Activated T-cell treated with anti-CD3 and anti-CD28 coated beads, Interleukin-2, amount 50 U/mL, for 48 hours (primary cell): Measurements from ENCODE around the gene CACNG1.

Experiments
- DNase-seq, 2 experiments: peaks; one replicate each; pipeline ENCODE4 v3.0.0-alpha.2; 2020

CACNG1 gene

GRCh38 chr17:67052720-67053437, 8.5 kb downstream of the CACNG1 start:
- DNase-seq = no peak

- DNase-seq = no peak
These were observed 9.2 kb downstream of the CACNG1 start for GRCh38 chr17:67053438-67054000.

- DNase-seq = no peak
These were observed 9.7 kb downstream of the CACNG1 start for GRCh38 chr17:67054011-67054591.

- DNase-seq = no peak
These were observed 10.3 kb downstream of the CACNG1 start for GRCh38 chr17:67054608-67055007.

GRCh38 chr17:67055041-67055443, 10.7 kb downstream of the CACNG1 start:
- DNase-seq = peak in 1 of 2 experiments; percentile 7

- DNase-seq = peak; percentile 10 to 11
These were observed 11.7 kb downstream of the CACNG1 start for GRCh38 chr17:67055811-67056745.

- DNase-seq = peak; percentile 7 to 10
These were observed 12.6 kb downstream of the CACNG1 start for GRCh38 chr17:67056746-67057490.

GRCh38 chr17:67058036-67058435, 13.7 kb downstream of the CACNG1 start:
- DNase-seq = no peak

- peak; percentile 3 to 9 for DNase-seq
These were observed 15.0 kb downstream of the CACNG1 start for GRCh38 chr17:67059372-67059771.

GRCh38 chr17:67063141-67063540, 18.8 kb downstream of the CACNG1 start:
- DNase-seq = no peak

- no peak for DNase-seq
These were observed 22.4 kb downstream of the CACNG1 start for GRCh38 chr17:67066717-67067116.

- no peak for DNase-seq
These were observed 23.5 kb downstream of the CACNG1 start for GRCh38 chr17:67067571-67068482.

- DNase-seq = no peak
These were observed 24.6 kb downstream of the CACNG1 start for GRCh38 chr17:67068999-67069398.

- no peak for DNase-seq
These were observed 25.3 kb downstream of the CACNG1 start for GRCh38 chr17:67069603-67070136.

GRCh38 chr17:67071595-67071994, 27.2 kb downstream of the CACNG1 start:
- no peak for DNase-seq

GRCh38 chr17:67072885-67073284, 28.5 kb downstream of the CACNG1 start:
- no peak for DNase-seq

GRCh38 chr17:67074781-67075180, 30.4 kb downstream of the CACNG1 start:
- no peak for DNase-seq

- no peak for DNase-seq
These were observed 31.9 kb downstream of the CACNG1 start for GRCh38 chr17:67076290-67076689.

GRCh38 chr17:67078292-67078691, 33.9 kb downstream of the CACNG1 start:
- no peak for DNase-seq

- no peak for DNase-seq
These were observed 35.1 kb downstream of the CACNG1 start for GRCh38 chr17:67079491-67079890.

- DNase-seq = no peak
These were observed 36.5 kb downstream of the CACNG1 start for GRCh38 chr17:67080804-67081203.
